ENCODE results near the gene SKIC8.

GRCh38 chr15:78316283-78317083 is 17.1 kb upstream of the SKIC8 start:
- TF ChIP-seq CTCF (IDR thresholded peaks at IDR 0.05; ENCODE audit: low read depth, low read length) (no peak), EZH2phosphoT487 (IDR thresholded peaks at IDR 0.05; ENCODE audit: low read depth) (no peak)

Measured in OCI-LY3 (cell line).